D341Med (cell line): ENCODE data around the gene AIDA.

Source experiments
- DNase-seq: peaks from one replicate; pipeline ENCODE4 v3.0.0; 2012; ENCODE audit warnings: low spot score

Gene AIDA

DNA sequence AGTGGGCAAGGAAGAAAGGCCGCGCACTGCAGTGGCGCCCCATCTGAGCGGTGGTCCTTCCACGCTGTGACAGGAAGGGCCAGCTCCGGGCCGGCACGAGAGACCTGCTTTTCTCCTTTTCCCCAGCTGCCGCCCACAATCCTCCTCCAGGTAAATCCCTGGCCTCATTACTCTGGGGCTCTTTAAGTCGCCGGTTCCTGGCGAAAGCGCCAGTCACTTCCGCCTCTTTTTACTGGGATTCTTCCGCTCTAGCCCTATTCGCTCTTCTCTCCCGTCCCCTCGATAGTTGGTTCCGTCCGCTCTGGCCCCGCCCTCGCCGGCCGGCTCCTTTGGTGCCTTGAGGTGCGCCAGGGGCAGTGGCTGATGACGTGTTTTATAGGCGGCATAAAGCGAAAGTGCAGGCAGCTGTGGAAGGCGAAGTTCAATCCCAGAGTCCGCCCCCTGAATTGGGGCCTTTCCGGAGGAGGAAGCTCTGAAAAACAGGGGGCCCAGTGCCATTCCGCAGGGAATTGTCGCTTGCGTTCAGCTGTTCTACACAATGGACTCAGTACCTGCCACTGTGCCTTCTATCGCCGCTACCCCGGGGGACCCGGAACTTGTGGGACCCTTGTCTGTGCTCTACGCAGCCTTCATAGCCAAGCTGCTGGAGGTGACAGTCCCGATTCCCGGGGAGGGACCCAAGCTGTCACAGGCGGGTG lies 68.2 kb downstream of the AIDA start:
- peak; percentile 98 for DNase-seq

DNA sequence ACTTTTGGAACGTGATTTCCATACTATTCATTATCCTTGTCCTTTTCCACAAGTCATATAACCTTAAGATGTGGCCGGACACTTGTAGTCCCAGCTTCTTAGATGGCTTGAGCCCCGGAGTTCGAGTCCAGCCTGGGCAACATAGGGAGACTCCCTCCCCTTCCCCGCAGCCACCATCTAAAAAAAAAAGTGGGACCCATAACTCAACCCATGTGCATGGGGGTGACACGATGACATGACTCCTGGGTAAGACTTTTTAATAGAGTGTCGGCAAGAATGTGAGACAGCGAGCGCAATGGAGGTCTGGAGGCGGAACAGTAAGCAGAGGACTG lies 68.7 kb downstream of the AIDA start:
- DNase-seq: no peak

DNA sequence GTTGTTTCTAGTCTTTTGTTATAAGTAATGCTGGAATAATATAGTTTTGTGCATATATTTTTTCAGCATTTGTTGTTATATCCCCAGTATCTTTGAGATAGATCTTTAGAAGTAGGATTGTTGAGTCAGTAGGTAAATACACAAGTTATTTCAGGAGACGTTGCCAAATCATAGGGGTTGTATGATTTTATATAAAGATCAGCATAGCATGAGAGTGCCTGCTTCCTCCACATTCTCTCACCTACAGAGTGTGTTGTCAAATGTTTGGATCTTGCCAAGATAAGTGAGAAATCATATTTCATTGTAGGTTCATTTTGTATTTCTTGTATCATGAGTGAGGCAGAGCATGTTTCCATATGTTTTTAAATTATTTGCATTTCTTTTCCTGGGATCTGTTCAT lies 69.8 kb downstream of the AIDA start:
- DNase-seq: no peak

DNA sequence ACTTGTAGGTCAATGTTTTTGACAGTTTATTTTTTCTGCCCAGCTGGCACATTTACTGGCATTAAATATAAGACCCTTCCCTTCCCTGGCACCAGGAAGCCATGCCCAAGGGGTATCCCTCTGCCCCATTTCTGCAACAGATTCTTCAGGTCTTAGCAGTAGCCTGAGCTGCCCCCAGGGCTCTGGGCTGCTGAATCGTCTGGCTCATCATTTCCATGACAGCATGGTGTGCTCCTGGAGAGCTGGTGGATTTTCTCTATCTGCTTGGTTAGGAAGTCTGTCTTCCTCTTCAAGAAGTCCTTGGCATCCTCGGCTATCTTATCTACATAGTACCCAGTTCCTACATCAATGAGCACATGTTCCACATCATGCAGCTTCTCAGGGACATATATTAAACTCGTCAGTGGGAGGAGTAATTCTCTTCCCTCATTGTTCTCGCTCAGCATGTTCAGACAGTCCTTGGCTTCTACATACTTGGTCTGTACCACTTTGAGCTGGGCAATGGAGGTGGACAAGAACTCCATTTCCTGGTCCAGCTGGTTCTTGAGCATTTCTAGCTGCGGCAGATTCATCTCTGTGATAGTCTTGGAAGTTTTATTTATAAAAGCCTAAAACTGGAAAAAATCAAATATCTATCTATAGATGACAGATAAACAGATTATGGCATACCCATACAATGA lies 70.9 kb downstream of the AIDA start:
- no peak for DNase-seq

DNA sequence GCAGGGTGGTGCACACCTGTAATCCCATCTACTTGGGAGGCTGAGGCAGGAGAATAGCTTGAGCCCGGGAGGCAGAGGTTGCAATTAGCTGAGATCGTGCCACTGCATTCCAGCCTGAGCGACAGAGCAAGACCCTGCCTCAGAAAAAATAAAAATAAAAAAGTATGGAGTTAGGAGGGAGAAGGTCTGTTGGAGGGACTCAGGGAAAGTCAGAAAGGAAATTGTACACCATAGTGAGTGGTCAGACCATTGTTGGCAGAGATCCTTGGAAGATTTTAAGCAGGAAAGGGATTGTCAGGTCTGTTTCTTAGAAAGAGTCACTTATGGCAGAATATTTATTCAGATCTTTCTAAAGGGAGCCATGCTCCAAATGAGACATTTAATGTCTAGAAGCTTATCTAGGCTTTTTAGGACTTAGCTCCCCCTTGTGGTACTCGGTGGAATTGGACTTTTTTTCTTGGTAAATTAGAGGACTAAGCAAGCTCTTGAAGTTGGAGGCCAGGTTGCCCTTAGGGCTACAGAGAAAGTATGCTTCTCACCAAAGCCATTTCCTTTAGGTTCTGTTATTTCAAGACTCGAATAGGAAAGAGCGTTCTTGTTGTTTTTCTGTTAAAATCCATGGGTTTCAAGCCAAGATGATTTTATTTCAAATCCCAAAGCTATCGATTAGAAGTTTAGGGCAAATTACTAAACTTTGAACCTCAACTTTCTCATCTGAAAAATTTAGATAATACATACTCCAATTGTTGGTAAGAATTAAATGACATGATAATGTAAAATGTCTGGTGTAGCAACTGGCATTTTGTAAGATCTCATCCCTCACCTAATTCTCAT lies 77.9 kb downstream of the AIDA start:
- DNase-seq: peak; percentile 71

DNA sequence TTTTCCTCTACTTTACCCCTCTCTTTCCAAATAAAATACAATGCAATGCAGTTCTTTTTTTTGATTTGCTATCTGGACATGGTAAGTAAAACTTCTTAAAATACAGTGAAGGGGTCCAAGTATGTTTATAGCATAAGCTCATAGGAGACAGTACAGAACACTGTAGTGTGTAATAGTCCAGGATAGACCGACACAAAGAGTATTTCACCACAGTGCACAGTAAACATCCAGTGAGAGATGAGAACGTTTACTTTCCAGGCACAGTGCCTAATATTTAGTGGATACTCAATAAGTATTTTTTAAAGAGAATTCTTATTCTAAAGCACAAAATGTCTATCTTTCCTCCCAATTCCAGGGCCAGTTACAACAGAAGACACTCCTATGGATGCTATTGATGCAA lies 79.5 kb downstream of the AIDA start:
- no peak for DNase-seq

DNA sequence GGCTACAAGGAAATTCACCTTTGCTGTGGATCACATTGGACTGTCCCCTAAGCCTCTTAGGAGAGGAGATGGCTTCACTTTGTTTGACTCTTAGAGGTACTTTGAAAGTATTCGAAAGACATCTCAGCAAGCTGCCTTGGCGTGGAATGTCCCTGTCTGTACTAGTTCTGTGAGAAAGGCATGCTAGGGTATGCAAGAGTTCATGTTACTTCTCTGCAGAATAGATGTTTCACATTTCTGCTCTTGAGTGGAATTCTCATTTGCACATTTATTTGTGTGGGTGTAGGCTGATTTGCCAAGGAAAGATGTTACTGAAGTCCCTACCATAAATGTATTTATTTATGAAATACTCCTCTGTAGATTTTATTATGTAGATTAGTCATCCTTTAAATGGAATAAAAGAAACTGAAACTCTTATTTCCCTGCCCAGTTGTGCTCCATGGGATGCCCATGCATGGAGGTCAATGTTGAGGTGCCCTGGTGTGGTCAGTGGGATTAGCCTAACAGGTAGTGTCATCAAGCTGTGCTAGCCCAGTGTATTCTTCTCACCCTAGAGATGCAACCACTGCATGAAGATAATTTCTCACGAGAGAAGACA lies 80.6 kb downstream of the AIDA start:
- no peak for DNase-seq

DNA sequence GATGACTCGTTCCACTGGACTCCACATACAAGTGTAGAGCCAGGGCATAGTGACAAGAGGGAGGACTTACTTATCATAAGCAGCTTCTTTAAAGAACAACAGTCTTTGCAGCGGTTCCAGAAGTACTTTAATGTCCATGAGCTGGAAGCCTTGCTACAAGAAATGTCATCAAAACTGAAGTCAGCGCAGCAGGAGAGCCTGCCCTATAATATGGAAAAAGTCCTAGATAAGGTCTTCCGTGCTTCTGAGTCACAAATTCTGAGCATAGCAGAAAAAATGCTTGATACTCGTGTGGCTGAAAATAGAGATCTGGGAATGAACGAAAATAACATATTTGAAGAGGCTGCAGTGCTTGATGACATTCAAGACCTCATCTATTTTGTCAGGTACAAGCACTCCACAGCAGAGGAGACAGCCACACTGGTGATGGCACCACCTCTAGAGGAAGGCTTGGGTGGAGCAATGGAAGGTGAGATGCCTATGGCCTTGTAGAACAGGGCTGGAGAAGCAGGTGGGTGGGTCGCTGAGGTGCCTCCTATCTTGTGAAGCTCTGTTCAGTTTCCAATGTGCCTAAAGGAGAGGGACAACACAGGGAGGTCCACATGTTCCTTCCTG lies 82.3 kb downstream of the AIDA start:
- no peak for DNase-seq

DNA sequence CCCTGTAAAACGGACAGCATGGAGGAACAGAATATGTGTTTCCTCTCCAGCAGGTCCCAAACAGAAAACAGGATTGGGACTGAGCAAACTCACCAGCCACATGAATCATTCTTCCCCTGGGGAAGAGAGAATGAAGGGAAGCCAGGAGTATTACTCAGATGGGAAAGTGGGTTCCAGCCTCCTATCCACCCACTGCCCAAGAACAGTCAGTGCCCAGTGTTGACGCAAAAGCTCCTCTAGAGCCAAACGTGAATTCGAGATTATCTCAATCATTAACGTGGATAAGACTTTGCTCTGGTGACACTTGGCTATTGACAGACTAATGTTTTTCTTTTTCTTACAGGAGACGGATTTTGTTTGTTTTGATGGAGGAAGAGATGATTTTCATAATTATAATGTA lies 85.1 kb downstream of the AIDA start:
- no peak for DNase-seq

DNA sequence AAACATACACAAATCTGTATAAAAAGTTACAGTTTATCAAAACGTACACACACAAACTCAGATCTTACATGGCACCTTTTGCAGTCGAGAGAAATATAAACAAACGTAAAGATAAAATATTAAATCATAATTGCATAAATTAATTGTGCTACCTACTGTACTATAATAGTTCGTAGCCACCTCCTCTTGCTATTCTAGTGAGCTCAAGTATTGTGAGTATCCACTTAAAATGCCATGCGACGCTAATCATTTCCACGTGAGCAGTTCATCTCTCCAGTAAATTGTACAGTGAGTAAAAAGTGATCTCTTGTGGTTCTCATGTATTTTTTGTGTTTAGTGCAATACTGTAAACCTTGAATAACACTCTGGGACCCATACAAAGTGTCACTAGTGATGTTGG lies 88.1 kb downstream of the AIDA start:
- no peak for DNase-seq

DNA sequence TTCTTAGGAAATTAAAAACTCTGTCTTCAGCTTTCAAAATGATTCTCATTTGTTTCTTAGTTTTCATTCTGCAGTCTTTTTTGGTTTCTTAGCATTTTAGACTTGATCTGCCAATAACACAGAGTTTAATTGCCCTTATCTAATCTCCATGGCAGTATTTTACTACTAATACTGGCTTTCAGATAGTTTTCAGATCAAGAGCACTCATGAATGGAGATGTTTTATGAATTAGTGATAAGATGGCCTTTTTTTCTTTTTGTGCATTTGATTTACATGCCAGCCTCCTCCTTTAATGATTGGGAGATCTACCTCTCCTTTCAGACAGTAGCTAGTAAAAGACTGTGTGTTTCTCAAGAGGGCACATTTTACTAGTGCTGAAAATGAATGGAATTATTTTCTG lies 88.8 kb downstream of the AIDA start:
- DNase-seq: no peak

DNA sequence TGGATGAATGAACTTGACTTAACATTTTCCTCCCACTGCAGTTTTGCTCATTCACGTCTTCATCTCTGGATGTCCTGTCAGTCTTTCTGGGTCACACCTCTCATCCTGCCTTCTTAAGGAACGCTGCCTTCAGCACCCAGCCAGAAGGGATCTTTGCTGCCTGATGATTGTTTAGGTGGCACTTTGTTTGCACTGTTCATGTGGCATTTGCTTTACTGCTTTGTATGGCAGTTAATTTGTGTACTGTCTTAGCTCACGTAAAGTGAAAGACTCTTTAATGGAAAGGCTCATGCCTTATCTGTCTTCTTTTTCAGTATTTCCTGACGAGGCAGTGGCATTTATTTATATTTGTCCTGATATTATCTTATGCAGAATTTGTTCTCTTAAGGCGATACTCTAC lies 89.5 kb downstream of the AIDA start:
- DNase-seq: no peak

DNA sequence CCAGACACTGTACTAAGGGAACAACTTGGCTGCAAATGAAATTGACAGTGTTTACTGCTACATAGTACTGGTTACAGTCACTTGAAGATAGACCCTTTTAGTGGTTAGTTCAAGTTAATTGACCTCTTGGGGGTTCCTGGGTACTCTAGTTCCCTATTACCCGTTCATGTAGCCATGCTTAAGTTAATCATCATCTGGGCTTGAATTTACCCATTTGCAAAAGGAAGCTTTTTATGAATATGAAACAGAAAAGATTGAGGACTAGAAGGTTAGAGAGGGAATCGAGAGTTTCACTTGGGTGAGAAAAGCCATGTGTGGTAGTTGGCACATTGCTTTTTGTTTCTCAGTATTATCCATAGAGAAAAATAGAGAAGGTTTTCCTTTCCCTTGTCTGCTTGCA lies 91.7 kb downstream of the AIDA start:
- DNase-seq: no peak

DNA sequence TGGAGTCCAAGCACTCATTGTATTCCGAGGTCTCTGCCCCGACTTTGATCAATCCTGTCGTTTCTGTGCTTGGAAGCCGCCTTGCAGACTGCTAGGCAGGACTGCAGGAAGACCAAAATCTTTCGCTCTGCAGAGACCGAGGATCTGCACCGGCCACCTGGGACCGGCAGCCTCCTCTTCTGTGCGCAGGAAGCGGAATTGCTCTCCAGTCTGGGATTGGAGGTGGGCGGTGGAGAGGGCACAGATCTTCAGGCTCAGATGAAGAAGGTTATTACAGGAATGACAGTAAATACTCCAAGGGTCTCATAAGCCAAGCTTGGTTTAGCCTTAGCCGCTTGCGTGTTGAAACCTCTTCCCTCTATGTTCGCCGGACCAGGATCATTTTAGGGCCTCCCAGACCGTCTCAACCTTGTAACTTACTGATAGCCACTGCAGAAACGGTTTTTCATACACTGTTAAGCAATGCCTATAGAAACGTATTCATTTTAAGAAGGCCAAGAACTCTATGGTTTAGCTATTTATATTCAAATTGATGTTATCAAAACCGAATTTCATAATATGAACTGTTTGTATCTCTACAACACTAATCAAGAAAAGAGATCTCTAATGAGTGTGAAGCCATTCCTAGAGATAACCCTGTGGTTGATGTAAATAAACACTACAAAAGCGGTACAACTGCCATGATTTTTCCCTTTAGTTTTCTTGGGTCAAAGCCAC lies 93.3 kb downstream of the AIDA start:
- DNase-seq: peak; percentile 76
